Neural crest cell (in vitro differentiated cells): ENCODE data around the gene CR1L. TPM values are rescaled to one million over a fixed set of nuclear protein-coding genes. Genes with fewer than 3 reads are reported as not detected.

Source experiments
- DNase-seq: peaks from one replicate; pipeline ENCODE4 v3.0.0; 2021; ENCODE audit warnings: low read depth, mixed read lengths, low spot score
- H3K27ac Mint-ChIP-seq: one replicate; pipeline ENCODE4 v1.8.0; 2021; ENCODE audit warnings: mild to moderate bottlenecking, mixed read lengths; ENCODE audit not compliant: unreplicated experiment
- H3K27me3 Mint-ChIP-seq: 2 replicates; pipeline ENCODE4 v1.8.0; 2021; ENCODE audit warnings: low read depth, mild to moderate bottlenecking, mixed read lengths
- H3K36me3 Mint-ChIP-seq: 2 replicates; pipeline ENCODE4 v1.8.0; 2021; ENCODE audit warnings: low read depth, mild to moderate bottlenecking, mixed read lengths
- H3K4me1 Mint-ChIP-seq: 2 replicates; pipeline ENCODE4 v1.8.0; 2021; ENCODE audit warnings: mixed read lengths
- H3K4me3 Mint-ChIP-seq: one replicate; pipeline ENCODE4 v1.8.0; 2021; ENCODE audit warnings: mild to moderate bottlenecking, mixed read lengths
- H3K9me3 Mint-ChIP-seq: 2 replicates; pipeline ENCODE4 v1.8.0; 2021; ENCODE audit warnings: mixed read lengths
- CTCF ChIP-seq: fragments of 200-600 bp; sonication (generic); conservative IDR thresholded peaks from 2 replicates; pipeline ENCODE4 v1.5.0; 2021; ENCODE audit warnings: antibody characterized with exemption, mild to moderate bottlenecking
- long read RNA-seq: library from polyadenylated mRNA; unstranded; transcript quantifications from one replicate; pipeline ENCODE4 v2.0.0, GENCODE V29; 2020
- total RNA-seq: library from RNA; stranded (reverse); gene quantifications from 2 replicates; pipeline ENCODE4 v1.2.1, GENCODE V29; 2021

CR1L gene
- not detected in 2 replicates for total RNA-seq
- long read RNA-seq, result 0 reads

DNA sequence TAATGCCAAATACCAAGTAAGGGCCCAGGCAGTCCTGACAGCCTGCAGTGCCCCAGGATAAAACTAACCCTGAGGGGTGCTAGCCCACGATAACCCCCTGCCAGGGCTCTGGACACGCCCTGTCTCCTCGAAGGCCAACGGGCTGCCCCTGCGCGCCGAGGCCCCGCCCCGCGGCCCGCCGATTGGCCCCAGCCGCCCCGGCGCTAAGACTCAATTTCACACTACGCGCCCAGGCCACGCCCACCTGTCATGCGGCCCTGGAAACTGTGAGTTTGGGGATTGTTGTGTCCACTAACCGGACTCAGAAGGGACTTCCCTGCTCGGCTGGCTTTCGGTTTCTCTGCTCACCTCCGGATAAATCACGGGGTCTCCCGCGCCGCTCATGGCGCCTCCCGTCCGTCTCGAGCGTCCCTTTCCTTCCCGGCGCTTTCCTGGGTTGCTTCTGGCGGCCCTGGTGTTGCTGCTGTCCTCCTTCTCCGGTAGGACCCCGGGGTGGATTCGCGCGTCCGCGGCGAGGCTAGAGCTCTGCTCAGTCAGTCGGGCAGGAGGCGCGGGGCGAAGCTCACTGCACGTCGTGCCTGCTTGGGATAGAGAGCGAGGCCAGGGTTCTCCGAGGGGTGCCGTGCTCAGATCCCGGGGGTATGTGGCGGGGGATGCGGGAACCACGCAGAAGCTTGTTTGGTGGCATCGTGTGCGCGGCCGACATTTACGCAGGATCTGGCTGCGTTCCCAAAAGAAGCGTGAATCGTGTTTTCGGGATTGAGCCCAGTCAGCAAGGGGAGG lies at the start of gene CR1L:
CR1L (plus strand) TSS at position 282 of the 783 bp plus-strand sequence; CDS start at position 383, 101 bp downstream.
- no peak for DNase-seq
- Mint-ChIP-seq H3K9me3 (no peaks in the 10 kb centered on the region), H3K27ac (no peak within 1 kb of the TSS), H3K36me3 (no peaks in the 10 kb centered on the region), H3K4me3 (no peak within 1 kb of the TSS), H3K4me1 (no peaks in the 10 kb centered on the region), H3K27me3 (peaks cover 6% of the 10 kb centered on the region)
- no peak for TF ChIP-seq CTCF

DNA sequence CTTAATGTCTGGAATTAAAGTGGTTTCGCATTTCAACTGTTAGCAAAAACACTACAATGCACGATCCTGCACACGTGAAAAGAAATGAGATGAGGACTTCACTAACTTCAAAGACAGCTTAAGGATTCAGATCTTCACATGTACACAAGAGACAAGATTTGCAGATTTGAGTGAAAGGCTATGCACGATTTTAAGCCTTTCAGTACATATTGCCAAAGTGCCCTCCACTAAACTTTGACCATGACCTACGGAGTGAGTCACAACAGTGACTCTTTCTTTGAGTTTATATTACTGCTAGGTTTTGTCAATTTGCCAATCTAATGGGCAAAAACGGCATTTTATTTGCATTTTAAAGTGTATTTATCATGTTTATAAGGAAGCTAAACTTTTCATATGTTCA lies 41.2 kb upstream of the CR1L start:
- H3K27me3 Mint-ChIP-seq, result peaks cover 4% of the 10 kb centered on the region
- no peak for DNase-seq
- no peak overlapping the region for H3K4me3 Mint-ChIP-seq
- no peak overlapping the region for H3K27ac Mint-ChIP-seq
- no peaks in the 10 kb centered on the region for H3K4me1 Mint-ChIP-seq
- no peaks in the 10 kb centered on the region for H3K9me3 Mint-ChIP-seq
- no peaks in the 10 kb centered on the region for H3K36me3 Mint-ChIP-seq
- no peak for TF ChIP-seq CTCF

DNA sequence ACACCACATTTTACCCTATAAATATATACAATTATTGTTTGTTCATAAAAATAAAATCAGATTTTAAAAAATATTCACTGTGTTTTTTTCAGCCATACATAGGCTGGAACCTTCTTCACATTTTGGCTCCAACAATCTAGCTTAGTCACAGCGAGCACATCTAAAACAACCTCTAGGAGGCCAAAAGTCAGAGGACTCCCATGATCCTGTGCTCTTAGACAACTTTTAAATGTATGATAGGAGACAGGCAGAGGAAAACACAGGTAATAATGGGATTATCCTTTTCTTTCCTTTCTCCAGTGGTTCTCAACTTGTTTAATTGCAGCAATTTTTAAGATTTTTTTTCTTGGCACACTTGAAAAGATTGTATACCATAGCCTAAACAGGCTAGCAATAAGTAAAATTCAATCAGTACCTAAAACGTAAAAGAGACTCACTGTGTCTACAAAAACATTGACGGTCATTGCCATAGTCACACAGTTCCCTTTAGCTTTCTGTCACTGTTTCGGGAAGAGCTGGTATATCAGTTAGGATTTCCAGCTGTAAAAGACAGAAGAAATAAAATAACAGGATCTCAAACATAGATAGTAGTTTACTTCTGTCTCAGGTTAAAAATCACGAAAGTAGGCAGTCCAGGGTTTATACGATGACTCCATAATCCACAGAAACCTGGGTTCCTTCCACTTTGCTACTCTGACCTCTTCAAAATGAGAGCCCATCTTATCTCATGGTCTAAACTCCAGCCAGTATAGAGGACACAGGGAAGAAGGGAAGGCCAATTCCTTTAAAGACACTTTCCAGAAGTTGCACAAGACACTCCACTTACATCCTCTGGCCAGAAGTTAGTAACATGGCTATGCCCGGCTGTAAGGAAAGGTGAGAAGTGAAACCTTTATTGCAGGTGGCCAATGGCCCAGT lies 39.2 kb upstream of the CR1L start:
- H3K9me3 Mint-ChIP-seq, result no peaks in the 10 kb centered on the region
- DNase-seq, result no peak

GRCh38 chr1:207606362-207606755 lies 38.6 kb upstream of the CR1L start:
- no peaks in the 10 kb centered on the region for H3K4me1 Mint-ChIP-seq
- no peaks in the 10 kb centered on the region for H3K9me3 Mint-ChIP-seq
- H3K4me3 Mint-ChIP-seq, result no peak overlapping the region
- no peak overlapping the region for H3K27ac Mint-ChIP-seq
- peaks cover 4% of the 10 kb centered on the region for H3K27me3 Mint-ChIP-seq
- no peak for TF ChIP-seq CTCF
- DNase-seq, result no peak
- no peaks in the 10 kb centered on the region for H3K36me3 Mint-ChIP-seq

More for the DNA sequence above, 39.2 kb upstream of the CR1L start:
- Mint-ChIP-seq H3K4me1 (no peaks in the 10 kb centered on the region), H3K27ac (no peak overlapping the region), H3K27me3 (peaks cover 4% of the 10 kb centered on the region), H3K36me3 (no peaks in the 10 kb centered on the region), H3K4me3 (no peak overlapping the region)
- no peak for TF ChIP-seq CTCF

GRCh38 chr1:207612762-207613161 lies 32.2 kb upstream of the CR1L start:
- Mint-ChIP-seq H3K36me3 (no peaks in the 10 kb centered on the region), H3K27me3 (no peaks in the 10 kb centered on the region)
- TF ChIP-seq CTCF, result no peak

More at GRCh38 chr1:207612762-207613161, 32.2 kb upstream of the CR1L start:
- Mint-ChIP-seq H3K4me1 (no peaks in the 10 kb centered on the region), H3K4me3 (no peak overlapping the region), H3K27ac (no peak overlapping the region), H3K9me3 (no peaks in the 10 kb centered on the region)
- no peak for DNase-seq
